Stimulated activated CD8-positive, alpha-beta memory T cell treated with anti-CD3 and anti-CD28 coated beads, Interleukin-7, amount 100 ng/mL, for 24 hours (primary cell): ENCODE measurements around the gene MAGI1.
"Not testable (repeated sequence)": the region's sequence is repeated elsewhere in the genome, so short reads cannot be mapped to it uniquely, and the experiment has no call there.

Experiments used
- DNase-seq: peaks from one replicate; pipeline ENCODE4 v3.0.0-alpha.2; 2020; ENCODE audit warnings: low read depth

Gene MAGI1

GRCh38 chr3:65619888-65620287, 418.8 kb downstream of the MAGI1 start:
- no peak for DNase-seq

- DNase-seq: no peak
Measured at GRCh38 chr3:65619451-65619881, 419.3 kb downstream of the MAGI1 start.

- DNase-seq: no peak
Measured at GRCh38 chr3:65618599-65618998, 420.1 kb downstream of the MAGI1 start.

- DNase-seq: no peak
Measured at GRCh38 chr3:65617787-65618186, 420.9 kb downstream of the MAGI1 start.

GRCh38 chr3:65617209-65617608, 421.5 kb downstream of the MAGI1 start:
- DNase-seq: no peak

GRCh38 chr3:65616563-65616962, 422.2 kb downstream of the MAGI1 start:
- DNase-seq: no peak

- DNase-seq: no peak
Measured at GRCh38 chr3:65615329-65615728, 423.4 kb downstream of the MAGI1 start.

- DNase-seq: no peak
Measured at GRCh38 chr3:65614585-65614984, 424.1 kb downstream of the MAGI1 start.

GRCh38 chr3:65607965-65608460, 430.7 kb downstream of the MAGI1 start:
- not testable (repeated sequence) for DNase-seq

GRCh38 chr3:65607101-65607500, 431.6 kb downstream of the MAGI1 start:
- no peak for DNase-seq

- DNase-seq: no peak
Measured at GRCh38 chr3:65605876-65606432, 432.8 kb downstream of the MAGI1 start.

GRCh38 chr3:65604863-65605526, 433.7 kb downstream of the MAGI1 start:
- DNase-seq: no peak

- no peak for DNase-seq
Measured at GRCh38 chr3:65603631-65604030, 435.1 kb downstream of the MAGI1 start.

- no peak for DNase-seq
Measured at GRCh38 chr3:65600888-65601287, 437.8 kb downstream of the MAGI1 start.

GRCh38 chr3:65597952-65598413, 440.7 kb downstream of the MAGI1 start:
- DNase-seq: no peak

GRCh38 chr3:65597226-65597951, 441.3 kb downstream of the MAGI1 start:
- DNase-seq: no peak

- no peak for DNase-seq
Measured at GRCh38 chr3:65596571-65597225, 442.0 kb downstream of the MAGI1 start.

GRCh38 chr3:65596029-65596300, 442.8 kb downstream of the MAGI1 start:
- no peak for DNase-seq

- DNase-seq: no peak
Measured at GRCh38 chr3:65595222-65596028, 443.3 kb downstream of the MAGI1 start.

- no peak for DNase-seq
Measured at GRCh38 chr3:65593780-65594752, 444.7 kb downstream of the MAGI1 start.

- DNase-seq: no peak
Measured at GRCh38 chr3:65591313-65591712, 447.4 kb downstream of the MAGI1 start.
